OCI-LY7 (cell line): ENCODE results near the gene SOX21.

Source experiments
- EZH2phosphoT487 ChIP-seq: fragments of 200-600 bp; sonication (generic); IDR thresholded peaks from 2 replicates; pipeline ENCODE4 v1.6.1; 2018; ENCODE audit warnings: low read depth, borderline replicate concordance, mild to moderate bottlenecking, mixed run types, antibody characterized with exemption, low read length, moderate library complexity, mixed read lengths
- TF ChIP-seq, protein P1 (sequence below): fragments of 200-600 bp; sonication (generic); conservative IDR thresholded peaks from 2 replicates; pipeline ENCODE4 v1.5.1; 2014; ENCODE audit warnings: mild to moderate bottlenecking, antibody characterized with exemption, low read length, moderate library complexity, mixed read lengths

DNA sequence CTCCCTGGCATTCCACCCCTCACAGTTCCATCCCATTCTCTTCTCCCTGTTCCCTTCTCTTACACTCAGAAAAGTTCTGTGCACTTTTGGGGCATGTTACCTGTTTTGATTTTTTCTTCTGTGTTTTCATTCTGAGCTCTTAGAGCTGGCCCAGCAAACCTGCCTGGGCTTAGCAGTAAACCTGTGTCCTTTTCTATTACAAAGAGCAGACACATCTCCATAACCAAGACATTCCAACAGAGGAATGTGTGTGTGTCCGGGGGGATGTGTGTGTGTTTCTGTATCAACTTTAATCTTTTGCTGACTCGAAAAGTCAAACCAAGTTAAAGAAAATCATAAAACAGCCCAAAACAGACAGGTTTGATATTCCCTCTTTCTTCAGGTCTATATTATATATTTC, 49.1 kb upstream of the SOX21 start:
- TF ChIP-seq, protein P1, sequence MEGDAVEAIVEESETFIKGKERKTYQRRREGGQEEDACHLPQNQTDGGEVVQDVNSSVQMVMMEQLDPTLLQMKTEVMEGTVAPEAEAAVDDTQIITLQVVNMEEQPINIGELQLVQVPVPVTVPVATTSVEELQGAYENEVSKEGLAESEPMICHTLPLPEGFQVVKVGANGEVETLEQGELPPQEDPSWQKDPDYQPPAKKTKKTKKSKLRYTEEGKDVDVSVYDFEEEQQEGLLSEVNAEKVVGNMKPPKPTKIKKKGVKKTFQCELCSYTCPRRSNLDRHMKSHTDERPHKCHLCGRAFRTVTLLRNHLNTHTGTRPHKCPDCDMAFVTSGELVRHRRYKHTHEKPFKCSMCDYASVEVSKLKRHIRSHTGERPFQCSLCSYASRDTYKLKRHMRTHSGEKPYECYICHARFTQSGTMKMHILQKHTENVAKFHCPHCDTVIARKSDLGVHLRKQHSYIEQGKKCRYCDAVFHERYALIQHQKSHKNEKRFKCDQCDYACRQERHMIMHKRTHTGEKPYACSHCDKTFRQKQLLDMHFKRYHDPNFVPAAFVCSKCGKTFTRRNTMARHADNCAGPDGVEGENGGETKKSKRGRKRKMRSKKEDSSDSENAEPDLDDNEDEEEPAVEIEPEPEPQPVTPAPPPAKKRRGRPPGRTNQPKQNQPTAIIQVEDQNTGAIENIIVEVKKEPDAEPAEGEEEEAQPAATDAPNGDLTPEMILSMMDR: no peak
- no peak for TF ChIP-seq EZH2phosphoT487
